Subcutaneous abdominal adipose tissue (tissue), 5 donors: Measurements from ENCODE around the gene ABCG5.

Experiments
- H3K27ac ChIP-seq: one replicate; pipeline ENCODE4 v1.7.0; 2013; ENCODE audit warnings: low read depth, mild to moderate bottlenecking, inconsistent platforms, low read length, moderate library complexity
- H3K27me3 ChIP-seq, 5 donors: one replicate each; pipeline ENCODE4 v1.7.0; 2013; ENCODE audit warnings: low read length in 5 of 5, inconsistent platforms in 1 of 5; ENCODE audit not compliant: control insufficient read depth in 5 of 5, insufficient read depth in 4 of 5
- H3K36me3 ChIP-seq, 5 donors: one replicate each; pipeline ENCODE4 v1.7.0; 2013; ENCODE audit warnings: low read length in 5 of 5; ENCODE audit not compliant: control insufficient read depth in 5 of 5, insufficient read depth in 5 of 5
- H3K4me1 ChIP-seq, 5 donors: one replicate each; pipeline ENCODE4 v1.7.0; 2013; ENCODE audit warnings: low read length in 5 of 5, mild to moderate bottlenecking in 3 of 5, moderate library complexity in 1 of 5; ENCODE audit not compliant: control insufficient read depth in 5 of 5, insufficient read depth in 5 of 5
- H3K4me3 ChIP-seq, 5 donors: one replicate each; pipeline ENCODE4 v1.7.0; 2013; ENCODE audit warnings: low read length in 5 of 5, low read depth in 1 of 5
- H3K9ac ChIP-seq, 5 donors: one replicate each; pipeline ENCODE4 v1.7.0; 2013; ENCODE audit warnings: low read length in 5 of 5, mild to moderate bottlenecking in 4 of 5, moderate library complexity in 3 of 5
- H3K9me3 ChIP-seq, 5 donors: one replicate each; pipeline ENCODE4 v1.7.0; 2013; ENCODE audit warnings: low read length in 5 of 5; ENCODE audit not compliant: control insufficient read depth in 5 of 5
- donor health status: healthy.
- donor health status: healthy.
- donor health status: healthy.
- donor health status: healthy.
- donor health status: healthy.

Gene ABCG5

DNA sequence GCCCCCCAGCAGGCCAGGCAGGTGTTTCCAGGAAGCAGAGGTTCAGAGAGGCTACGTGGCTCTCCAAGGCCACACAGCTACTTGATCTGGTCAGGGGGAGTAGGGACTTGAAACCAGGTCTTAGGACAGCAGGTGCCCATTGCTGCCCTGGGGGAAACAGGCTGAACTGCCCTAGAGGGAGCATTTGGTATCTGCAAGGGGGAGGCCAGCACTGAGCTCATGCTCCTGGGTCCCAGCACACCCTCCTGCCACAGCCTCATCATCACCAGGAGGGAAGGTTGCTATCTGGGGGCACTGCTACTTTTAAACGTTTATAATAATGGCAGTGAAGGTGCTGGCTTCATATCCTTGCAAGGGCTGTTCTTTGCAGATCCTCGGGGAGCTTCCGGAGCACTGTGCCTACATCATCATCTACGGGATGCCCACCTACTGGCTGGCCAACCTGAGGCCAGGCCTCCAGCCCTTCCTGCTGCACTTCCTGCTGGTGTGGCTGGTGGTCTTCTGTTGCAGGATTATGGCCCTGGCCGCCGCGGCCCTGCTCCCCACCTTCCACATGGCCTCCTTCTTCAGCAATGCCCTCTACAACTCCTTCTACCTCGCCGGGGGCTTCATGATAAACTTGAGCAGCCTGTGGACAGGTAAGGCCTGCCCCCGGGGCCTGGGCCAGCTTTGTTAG is 36.3 kb upstream of the ABCG5 start:
- Histone ChIP-seq H3K36me3 (peaks cover 0 to 11% (median 0%) of the 10 kb centered on the region in 5 donors), H3K27me3 (peaks cover 0 to 17% (median 5%) of the 10 kb centered on the region in 5 donors), H3K27ac (no peak overlapping the region), H3K9me3 (peaks cover 0 to 13% (median 0%) of the 10 kb centered on the region in 5 donors), H3K9ac (no peak overlapping the region), H3K4me3 (no peak overlapping the region), H3K4me1 (peaks cover 0 to 19% (median 3%) of the 10 kb centered on the region in 5 donors)

DNA sequence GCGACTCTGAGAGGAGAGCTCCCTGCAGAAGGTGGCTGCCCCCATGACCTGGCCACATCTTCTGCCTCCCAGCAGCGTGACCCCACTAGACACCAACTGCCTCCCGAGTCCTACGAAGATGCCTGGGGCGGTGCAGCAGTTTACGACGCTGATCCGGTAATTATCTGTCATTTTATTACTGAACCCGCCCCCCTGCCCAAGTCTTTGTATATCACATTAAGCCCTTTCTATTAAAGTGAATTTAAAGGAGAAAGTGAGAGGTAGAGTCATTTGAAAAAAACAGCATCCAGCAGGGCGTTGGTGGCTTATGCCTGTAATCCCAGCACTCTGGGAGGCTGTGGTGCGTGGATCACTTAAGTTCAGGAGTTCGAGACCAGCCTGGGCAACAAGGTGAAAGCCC is 33.5 kb upstream of the ABCG5 start:
- Histone ChIP-seq H3K4me1 (peaks cover 0 to 12% (median 0%) of the 10 kb centered on the region in 5 donors), H3K9ac (no peak overlapping the region), H3K4me3 (no peak overlapping the region), H3K27ac (no peak overlapping the region), H3K27me3 (peaks cover 0 to 11% (median 5%) of the 10 kb centered on the region in 5 donors), H3K36me3 (peaks cover 0 to 10% (median 0%) of the 10 kb centered on the region in 5 donors), H3K9me3 (peaks cover 0 to 11% (median 0%) of the 10 kb centered on the region in 5 donors)

DNA sequence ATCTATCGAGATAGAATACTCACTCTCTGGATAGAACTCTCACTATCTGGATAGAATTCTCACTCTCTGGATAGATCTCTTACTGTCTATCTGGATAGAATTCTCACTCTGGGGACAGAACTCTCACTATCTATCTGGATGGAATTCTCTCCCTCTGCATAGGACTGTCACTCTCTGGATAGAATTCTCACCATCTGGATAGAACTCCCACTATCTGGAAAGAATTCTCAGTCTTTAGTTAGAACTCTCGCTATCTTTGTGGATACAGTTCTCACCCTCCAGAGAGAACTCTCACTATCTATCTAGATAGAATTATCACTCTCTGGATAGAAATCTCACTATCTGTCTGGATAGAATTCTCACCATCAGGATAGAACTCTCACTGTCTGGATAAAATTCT is 16.7 kb upstream of the ABCG5 start:
- H3K9me3 ChIP-seq, result no peaks in the 10 kb centered on the region
- H3K27me3 ChIP-seq, result peaks cover 4 to 13% (median 10%) of the 10 kb centered on the region in 5 donors
- peaks cover 0 to 3% (median 0%) of the 10 kb centered on the region in 5 donors for H3K4me1 ChIP-seq
- no peak overlapping the region for H3K4me3 ChIP-seq
- no peak overlapping the region for H3K9ac ChIP-seq
- no peaks in the 10 kb centered on the region for H3K36me3 ChIP-seq
- H3K27ac ChIP-seq, result no peak overlapping the region

DNA sequence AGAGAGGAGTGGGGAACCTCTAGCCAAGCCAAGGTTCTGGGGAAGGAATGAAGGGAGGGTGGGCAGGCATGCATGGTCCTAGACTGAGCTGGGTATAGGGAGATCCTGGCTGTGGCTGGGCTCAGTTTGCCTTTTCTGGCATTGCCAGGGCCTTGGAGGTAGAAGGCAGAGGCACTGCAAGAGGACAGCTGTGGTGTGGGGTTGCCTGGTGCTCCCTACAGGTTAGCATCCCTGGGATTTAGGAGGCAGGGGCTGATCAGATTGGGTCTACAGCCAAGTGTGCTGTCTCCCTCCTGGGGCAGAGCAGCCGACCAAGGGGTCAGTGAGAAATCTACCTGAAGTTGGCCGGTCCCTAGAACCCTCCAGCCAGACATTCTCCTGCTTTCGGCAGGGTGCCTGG is 16.0 kb upstream of the ABCG5 start:
- Histone ChIP-seq H3K4me3 (no peak overlapping the region), H3K36me3 (no peaks in the 10 kb centered on the region), H3K9me3 (no peaks in the 10 kb centered on the region), H3K27me3 (peaks cover 4 to 13% (median 10%) of the 10 kb centered on the region in 5 donors), H3K4me1 (peaks cover 0 to 3% (median 0%) of the 10 kb centered on the region in 5 donors), H3K27ac (no peak overlapping the region), H3K9ac (no peak overlapping the region)

DNA sequence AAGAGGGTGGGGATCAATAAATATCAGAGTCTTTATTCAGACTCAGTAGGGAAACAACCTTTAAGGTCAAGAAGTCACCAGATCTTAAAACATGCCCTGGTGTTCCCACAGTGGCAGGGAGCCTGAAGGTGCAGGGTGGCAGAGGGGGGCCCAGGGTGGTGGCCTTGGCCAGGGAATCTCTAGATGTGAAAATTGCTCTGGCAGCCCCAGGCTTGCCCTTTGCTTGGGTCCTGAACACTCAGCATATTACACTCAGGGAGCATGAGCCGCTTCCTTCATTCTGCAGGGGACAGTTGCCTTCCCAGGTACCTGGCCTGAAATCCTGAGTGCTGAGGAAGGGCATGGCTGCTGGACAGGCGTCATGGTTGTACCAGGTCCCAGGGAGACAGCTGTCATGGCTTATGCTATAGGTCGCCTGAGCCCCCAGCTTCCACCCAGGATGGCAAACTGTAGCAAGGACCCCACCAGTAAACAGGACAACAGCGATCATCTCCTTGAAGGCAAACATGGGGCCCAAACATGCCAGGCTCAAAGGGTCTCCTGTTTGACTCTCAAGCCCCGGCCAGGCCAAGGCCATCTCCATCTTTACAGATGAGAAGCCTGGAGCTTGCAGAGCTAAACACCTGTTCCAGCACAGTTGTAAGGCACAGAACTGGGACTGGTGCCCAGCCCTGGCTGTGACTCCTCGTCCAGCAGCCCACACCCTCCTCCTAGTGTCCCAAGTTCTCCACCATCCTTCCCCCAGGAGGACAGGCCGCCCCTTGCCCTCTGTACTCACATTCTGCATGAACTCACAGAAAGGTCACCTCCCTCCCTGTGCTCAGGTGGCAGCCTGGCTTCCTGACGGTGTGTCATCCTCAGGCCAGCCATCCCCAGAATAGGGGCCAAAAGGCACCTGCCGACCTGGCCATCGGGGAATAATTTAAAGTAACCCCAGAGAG is 14.8 kb upstream of the ABCG5 start:
- Histone ChIP-seq H3K36me3 (no peaks in the 10 kb centered on the region), H3K4me1 (peaks cover 0 to 3% (median 0%) of the 10 kb centered on the region in 5 donors), H3K27ac (no peak overlapping the region), H3K27me3 (peaks cover 0 to 13% (median 10%) of the 10 kb centered on the region in 5 donors), H3K4me3 (no peak overlapping the region), H3K9me3 (no peaks in the 10 kb centered on the region), H3K9ac (no peak overlapping the region)

DNA sequence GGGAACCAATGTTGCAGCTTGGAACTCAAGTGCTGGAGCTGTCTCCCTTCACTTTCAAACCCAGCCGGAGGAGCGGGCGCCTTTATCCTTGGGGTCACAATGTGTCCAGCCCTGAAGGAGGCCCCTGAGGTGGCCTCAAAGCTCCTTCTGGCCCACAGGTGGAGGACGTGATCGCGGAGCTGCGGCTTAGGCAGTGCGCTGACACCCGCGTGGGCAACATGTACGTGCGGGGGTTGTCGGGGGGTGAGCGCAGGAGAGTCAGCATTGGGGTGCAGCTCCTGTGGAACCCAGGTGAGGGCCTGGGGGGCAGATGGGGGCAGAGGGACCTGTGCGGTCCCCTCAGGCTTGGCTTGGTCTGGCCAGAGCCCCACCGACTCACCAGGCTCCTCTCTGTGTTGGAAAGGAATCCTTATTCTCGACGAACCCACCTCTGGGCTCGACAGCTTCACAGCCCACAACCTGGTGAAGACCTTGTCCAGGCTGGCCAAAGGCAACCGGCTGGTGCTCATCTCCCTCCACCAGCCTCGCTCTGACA is 13.6 kb upstream of the ABCG5 start:
- Histone ChIP-seq H3K9me3 (no peaks in the 10 kb centered on the region), H3K4me1 (peaks cover 0 to 3% (median 0%) of the 10 kb centered on the region in 5 donors), H3K27ac (no peak overlapping the region), H3K4me3 (no peak overlapping the region), H3K27me3 (peaks cover 0 to 13% (median 10%) of the 10 kb centered on the region in 5 donors), H3K36me3 (no peaks in the 10 kb centered on the region), H3K9ac (no peak overlapping the region)

DNA sequence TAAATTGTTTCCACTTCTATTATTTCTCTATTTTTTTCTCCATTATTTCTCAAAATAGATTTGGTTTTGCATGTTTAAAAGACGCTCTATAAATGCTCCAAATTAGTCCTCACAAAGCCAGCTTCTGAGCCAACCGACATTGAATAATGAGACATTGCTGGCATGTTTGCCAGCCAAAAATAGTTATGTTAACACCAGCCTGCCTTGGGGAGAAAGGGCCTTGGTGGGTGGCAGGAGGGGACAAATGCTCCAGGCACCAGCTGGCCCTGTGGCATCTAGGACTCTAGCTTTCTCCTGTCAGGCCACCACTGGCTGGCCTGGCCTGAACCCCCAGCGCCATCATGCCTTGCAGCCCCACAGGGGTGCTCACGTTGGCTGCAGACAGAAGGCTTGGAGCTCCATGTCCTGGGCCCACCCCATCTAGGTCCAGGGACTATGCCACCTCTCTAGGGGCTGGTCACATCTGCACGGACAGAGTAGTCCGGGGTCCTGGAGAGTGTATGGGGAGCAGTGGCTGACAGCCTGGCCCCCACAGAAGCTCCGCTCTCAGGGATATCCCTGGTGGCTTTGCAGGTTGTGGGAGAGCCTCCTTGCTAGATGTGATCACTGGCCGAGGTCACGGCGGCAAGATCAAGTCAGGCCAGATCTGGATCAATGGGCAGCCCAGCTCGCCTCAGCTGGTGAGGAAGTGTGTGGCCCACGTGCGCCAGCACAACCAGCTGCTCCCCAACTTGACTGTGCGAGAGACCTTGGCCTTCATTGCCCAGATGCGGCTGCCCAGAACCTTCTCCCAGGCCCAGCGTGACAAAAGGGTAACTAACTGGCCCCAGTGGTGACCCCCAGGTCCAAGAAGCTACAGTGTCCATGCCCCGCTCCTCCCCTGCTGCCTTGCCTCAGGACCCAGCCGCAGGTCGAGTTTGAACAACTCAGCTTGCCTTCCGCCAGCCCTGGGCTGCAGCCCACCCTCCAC is 12.7 kb upstream of the ABCG5 start:
- no peak overlapping the region for H3K9ac ChIP-seq
- no peak overlapping the region for H3K27ac ChIP-seq
- no peaks in the 10 kb centered on the region for H3K36me3 ChIP-seq
- H3K4me1 ChIP-seq, result peaks cover 0 to 3% (median 0%) of the 10 kb centered on the region in 5 donors
- no peaks in the 10 kb centered on the region for H3K9me3 ChIP-seq
- H3K4me3 ChIP-seq, result no peak overlapping the region
- H3K27me3 ChIP-seq, result peaks cover 0 to 13% (median 10%) of the 10 kb centered on the region in 5 donors

DNA sequence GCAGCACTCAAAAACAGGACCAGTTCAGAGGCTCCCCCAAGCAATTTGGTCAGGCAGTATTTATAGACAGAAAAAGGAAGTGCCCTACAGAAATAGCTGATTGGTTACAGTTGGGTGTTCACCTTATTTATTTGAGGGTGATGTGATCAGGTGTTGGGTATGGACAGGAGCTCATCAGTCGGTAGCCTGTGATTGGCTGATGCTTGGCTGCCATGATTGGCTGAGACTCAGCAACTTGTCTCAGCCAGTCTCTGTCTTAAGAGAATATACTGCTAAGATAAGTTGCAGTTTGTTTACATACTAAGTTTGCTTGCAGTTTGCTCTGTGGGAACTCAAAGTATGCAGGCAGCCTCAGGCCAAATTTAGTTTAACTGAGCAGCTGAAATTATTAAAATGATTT is 9.6 kb upstream of the ABCG5 start:
- Histone ChIP-seq H3K4me3 (no peak overlapping the region), H3K9me3 (no peaks in the 10 kb centered on the region), H3K36me3 (no peaks in the 10 kb centered on the region), H3K27me3 (peaks cover 0 to 6% (median 0%) of the 10 kb centered on the region in 5 donors), H3K27ac (no peak overlapping the region), H3K4me1 (no peaks in the 10 kb centered on the region), H3K9ac (no peak overlapping the region)

DNA sequence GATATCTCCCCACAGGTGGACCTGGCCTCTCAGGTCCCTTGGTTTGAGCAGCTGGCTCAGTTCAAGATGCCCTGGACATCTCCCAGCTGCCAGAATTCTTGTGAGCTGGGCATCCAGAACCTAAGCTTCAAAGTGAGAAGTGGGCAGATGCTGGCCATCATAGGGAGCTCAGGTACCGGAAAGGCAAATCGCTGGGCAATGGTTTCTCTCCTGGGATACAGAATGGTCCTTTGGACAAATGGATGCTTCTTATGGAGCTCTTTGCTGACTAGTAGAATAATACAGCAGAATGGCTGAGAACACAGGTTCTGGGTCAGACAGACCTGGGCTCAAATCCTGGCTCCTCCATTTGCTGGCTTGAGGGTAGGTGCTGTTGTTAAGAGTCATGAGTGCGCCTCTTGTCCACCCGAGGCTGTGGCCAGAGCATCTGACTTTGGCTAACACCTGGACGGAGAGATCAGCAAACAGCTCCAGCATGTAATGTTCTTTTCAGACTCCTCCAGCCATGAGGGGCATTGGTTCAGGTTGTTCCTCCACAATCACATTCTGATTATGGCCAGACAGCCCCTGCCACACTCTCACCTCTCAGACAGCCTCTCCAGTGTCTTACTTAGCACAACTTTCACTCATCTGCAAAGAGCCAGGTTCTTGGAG is 7.6 kb upstream of the ABCG5 start:
- no peaks in the 10 kb centered on the region for H3K9me3 ChIP-seq
- H3K27ac ChIP-seq, result no peak overlapping the region
- no peak overlapping the region for H3K9ac ChIP-seq
- H3K27me3 ChIP-seq, result no peaks in the 10 kb centered on the region
- H3K4me1 ChIP-seq, result peaks cover 0 to 5% (median 4%) of the 10 kb centered on the region in 5 donors
- no peaks in the 10 kb centered on the region for H3K36me3 ChIP-seq
- H3K4me3 ChIP-seq, result no peak overlapping the region
